ENCODE results near the gene TNFRSF17.
"Not testable (repeated sequence)": the region's sequence is repeated elsewhere in the genome, so short reads cannot be mapped to it uniquely, and the experiment has no call there.

The TNFRSF17 gene

GRCh38 chr16:11964761-11965551, at the start of gene TNFRSF17:
Gene TNFRSF17, plus strand, starts transcription at chr16:11965210. Its CDS starts 115 bp downstream, at chr16:11965325.
- DNase-seq (ENCODE audit: low read depth in 2 of 2) = no peak

GRCh38 chr16:11915644-11916523, 49.1 kb upstream of the TNFRSF17 start, which contains the start of gene GSPT1:
Gene GSPT1, minus strand, starts transcription at chr16:11915956. Its CDS starts 236 bp downstream, at chr16:11915720.
- peak; percentile 99 for DNase-seq (ENCODE audit: low read depth in 2 of 2)

- DNase-seq (ENCODE audit: low read depth in 2 of 2) = no peak
Measured at GRCh38 chr16:11916524-11917285, 48.3 kb upstream of the TNFRSF17 start.

- DNase-seq (ENCODE audit: low read depth in 2 of 2) = not testable (repeated sequence)
Measured at GRCh38 chr16:11924046-11924445, 41.0 kb upstream of the TNFRSF17 start.

- DNase-seq (ENCODE audit: low read depth in 2 of 2) = not testable (repeated sequence)
Measured at GRCh38 chr16:11927350-11927749, 37.7 kb upstream of the TNFRSF17 start.

GRCh38 chr16:11941945-11942344, 23.1 kb upstream of the TNFRSF17 start, which contains the start of gene NPIPB2:
Gene NPIPB2, minus strand, starts transcription at chr16:11942045. Its CDS starts 0 bp downstream, at chr16:11942045.
- not testable (repeated sequence) for DNase-seq (ENCODE audit: low read depth in 2 of 2)

GRCh38 chr16:11946433-11946832, 18.6 kb upstream of the TNFRSF17 start:
- no peak for DNase-seq (ENCODE audit: low read depth in 2 of 2)

- no peak for DNase-seq (ENCODE audit: low read depth in 2 of 2)
Measured at GRCh38 chr16:11948819-11949218, 16.2 kb upstream of the TNFRSF17 start.

- DNase-seq (ENCODE audit: low read depth in 2 of 2) = no peak
Measured at GRCh38 chr16:11949527-11949926, 15.5 kb upstream of the TNFRSF17 start.

GRCh38 chr16:11950388-11950787, 14.6 kb upstream of the TNFRSF17 start:
- DNase-seq (ENCODE audit: low read depth in 2 of 2) = no peak

GRCh38 chr16:11953576-11953975, 11.4 kb upstream of the TNFRSF17 start:
- DNase-seq (ENCODE audit: low read depth in 2 of 2) = not testable (repeated sequence)

- DNase-seq (ENCODE audit: low read depth in 2 of 2) = no peak
Measured at GRCh38 chr16:11955713-11956123, 9.3 kb upstream of the TNFRSF17 start.

- no peak for DNase-seq (ENCODE audit: low read depth in 2 of 2)
Measured at GRCh38 chr16:11956558-11956957, 8.5 kb upstream of the TNFRSF17 start.

- DNase-seq (ENCODE audit: low read depth in 2 of 2) = no peak
Measured at GRCh38 chr16:11957591-11958395, 7.2 kb upstream of the TNFRSF17 start.

- not testable (repeated sequence) for DNase-seq (ENCODE audit: low read depth in 2 of 2)
Measured at GRCh38 chr16:11962457-11962856, 2.6 kb upstream of the TNFRSF17 start.

GRCh38 chr16:11962978-11963377, 2.0 kb upstream of the TNFRSF17 start:
- not testable (repeated sequence) for DNase-seq (ENCODE audit: low read depth in 2 of 2)

- DNase-seq (ENCODE audit: low read depth in 2 of 2) = no peak
Measured at GRCh38 chr16:11963706-11964105, 1.3 kb upstream of the TNFRSF17 start.

GRCh38 chr16:11966173-11966572, 1.2 kb downstream of the TNFRSF17 start:
- no peak for DNase-seq (ENCODE audit: low read depth in 2 of 2)

GRCh38 chr16:11967195-11967911, 2.3 kb downstream of the TNFRSF17 start:
- no peak for DNase-seq (ENCODE audit: low read depth in 2 of 2)

GRCh38 chr16:11968577-11968976, 3.6 kb downstream of the TNFRSF17 start:
- no peak for DNase-seq (ENCODE audit: low read depth in 2 of 2)

Measured in stimulated activated CD8-positive, alpha-beta memory T cell treated with anti-CD3 and anti-CD28 coated beads, Interleukin-15, amount 100 ng/mL, for 4 hours (primary cell).